ENCODE results near the gene SMIM13. TPM values are rescaled to one million over a fixed set of nuclear protein-coding genes. Genes with fewer than 3 reads are reported as not detected.

SMIM13 gene
- total RNA-seq (1 to 10 TPM; 3.0 to 4.6 TPM), total RNA-seq (9.1 to 47.5 (median 19.5) reads per million in 172 experiments)
- 3.8 TPM for polyA plus RNA-seq (2013, experiment 1 of 2)
- polyA plus RNA-seq (2013, experiment 2 of 2) = 4.8 TPM

GRCh38 chr6:11093626-11094410 lies at the start of gene SMIM13:
TSS of gene SMIM13 (plus strand) at chr6:11093834. CDS start at chr6:11094314, 480 bp downstream.
- Histone ChIP-seq H3K27ac (ENCODE audit: low read depth in 1 of 2, low read length in 2 of 2) (peak within 1 kb of the TSS; percentile 87 to 92), H3K4me3 (ENCODE audit: low read length) (peak within 1 kb of the TSS; percentile 83), H3K36me3 (ENCODE audit: insufficient read depth, low read length) (peaks cover 3% of the 10 kb centered on the region), H3K27me3 (ENCODE audit: control insufficient read depth in 1 of 2, insufficient read depth in 2 of 2, low read length in 2 of 2) (no peaks in the 10 kb centered on the region), H3K9me3 (ENCODE audit: control insufficient read depth in 1 of 2, insufficient read depth in 1 of 2, low read length in 2 of 2) (no peaks in the 10 kb centered on the region), H3K4me1 (ENCODE audit: insufficient read depth, low read length) (peaks cover 20% of the 10 kb centered on the region)
- no peaks in the 10 kb centered on the region for H3K27me3 Mint-ChIP-seq
- peaks cover 29% of the 10 kb centered on the region for H3K4me1 Mint-ChIP-seq (ENCODE audit: low read depth)
- TF ChIP-seq, protein P1, sequence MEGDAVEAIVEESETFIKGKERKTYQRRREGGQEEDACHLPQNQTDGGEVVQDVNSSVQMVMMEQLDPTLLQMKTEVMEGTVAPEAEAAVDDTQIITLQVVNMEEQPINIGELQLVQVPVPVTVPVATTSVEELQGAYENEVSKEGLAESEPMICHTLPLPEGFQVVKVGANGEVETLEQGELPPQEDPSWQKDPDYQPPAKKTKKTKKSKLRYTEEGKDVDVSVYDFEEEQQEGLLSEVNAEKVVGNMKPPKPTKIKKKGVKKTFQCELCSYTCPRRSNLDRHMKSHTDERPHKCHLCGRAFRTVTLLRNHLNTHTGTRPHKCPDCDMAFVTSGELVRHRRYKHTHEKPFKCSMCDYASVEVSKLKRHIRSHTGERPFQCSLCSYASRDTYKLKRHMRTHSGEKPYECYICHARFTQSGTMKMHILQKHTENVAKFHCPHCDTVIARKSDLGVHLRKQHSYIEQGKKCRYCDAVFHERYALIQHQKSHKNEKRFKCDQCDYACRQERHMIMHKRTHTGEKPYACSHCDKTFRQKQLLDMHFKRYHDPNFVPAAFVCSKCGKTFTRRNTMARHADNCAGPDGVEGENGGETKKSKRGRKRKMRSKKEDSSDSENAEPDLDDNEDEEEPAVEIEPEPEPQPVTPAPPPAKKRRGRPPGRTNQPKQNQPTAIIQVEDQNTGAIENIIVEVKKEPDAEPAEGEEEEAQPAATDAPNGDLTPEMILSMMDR (IDR thresholded peaks at IDR 0.05) = peak; percentile 74
- POLR2A ChIA-PET = interaction anchor here (0.5 to 1.9 kb wide), 9 partner anchors 12 to 445 kb away, joined by 3 to 7 read pairs (median 3); partner anchors contain the start of genes C6orf52, NEDD9, PAK1IP1 and TMEM14B
- DNase-seq (peak; percentile 88 to 97 (median 94)), ATAC-seq (ENCODE audit: poor library complexity) (peak; percentile 92)
- H3K4me3 Mint-ChIP-seq = peak within 1 kb of the TSS; percentile 97
- H3K27ac Mint-ChIP-seq = peak within 1 kb of the TSS; percentile 97
- H3K9me3 Mint-ChIP-seq = no peaks in the 10 kb centered on the region
- CTCF ChIA-PET = interaction anchor here (0.6 to 1.0 kb wide), 3 partner anchors 9 to 285 kb away, joined by 3 to 4 read pairs (median 3); no protein-coding TSS in a partner anchor
- peaks cover 20% of the 10 kb centered on the region for H3K36me3 Mint-ChIP-seq (ENCODE audit: low read depth)
- intact Hi-C loops (cut with DNase I, micrococcal nuclease) = loop anchor here (2.0 to 10.0 kb wide), 9 partner anchors 138 to 689 kb away; partner anchors contain the start of genes C6orf52 (in 2 of the 2), NEDD9 (in 2 of the 2), PAK1IP1 (in 2 of the 2) and TMEM14B (in 1 of the 2)

DNA sequence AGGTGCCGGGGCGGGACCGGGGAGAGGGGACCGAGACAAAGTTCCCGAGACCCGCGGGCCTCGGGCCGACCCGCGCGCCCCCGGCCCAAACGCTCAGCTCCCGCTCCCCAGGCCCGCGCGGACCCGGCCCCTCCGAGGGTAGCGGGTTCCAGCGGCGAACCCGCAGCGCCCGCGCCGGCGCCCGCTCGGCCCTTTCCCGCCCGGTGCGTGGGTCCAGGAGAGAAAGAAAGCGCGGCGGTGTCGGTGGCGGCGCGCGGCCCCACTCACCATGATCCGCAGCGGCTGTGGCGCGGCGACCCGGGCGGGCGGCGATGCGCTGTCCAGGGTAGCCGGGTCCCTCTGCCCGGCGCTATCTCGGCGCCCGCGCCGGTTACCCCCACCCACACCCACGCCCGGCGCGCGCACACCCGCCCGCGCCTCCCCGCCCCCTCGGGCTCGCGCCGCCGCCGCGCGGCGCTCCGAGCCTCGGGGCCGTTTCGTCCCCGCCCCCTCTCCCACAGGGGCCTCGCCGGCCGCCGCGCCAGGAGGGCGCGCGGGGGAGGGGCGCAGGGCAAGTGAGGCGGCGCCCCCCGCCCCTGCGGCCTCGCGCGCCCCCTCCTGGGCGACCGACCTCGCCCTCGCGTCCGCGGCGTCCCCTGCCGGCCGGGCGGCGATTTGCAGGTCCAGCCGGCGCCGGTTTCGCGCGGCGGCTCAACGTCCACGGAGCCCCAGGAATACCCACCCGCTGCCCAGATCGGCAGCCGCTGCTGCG lies 49.5 kb upstream of the SMIM13 start, which contains the start of gene ELOVL2:
ELOVL2 (minus strand) TSS at position 345 of the 751 bp plus-strand sequence; CDS start at position 270, 75 bp downstream.
- Mint-ChIP-seq H3K9me3 (no peaks in the 10 kb centered on the region), H3K4me3 (peak within 1 kb of the TSS; percentile 77), H3K4me1 (ENCODE audit: low read depth) (peaks cover 9% of the 10 kb centered on the region), H3K27ac (no peak within 1 kb of the TSS), H3K27me3 (peaks cover 83% of the 10 kb centered on the region), H3K36me3 (ENCODE audit: low read depth) (peaks cover 3% of the 10 kb centered on the region)
- peak; percentile 32 for ATAC-seq (ENCODE audit: poor library complexity)
- TF ChIP-seq, protein P1 (IDR thresholded peaks at IDR 0.05) = no peak
- Histone ChIP-seq H3K27ac (ENCODE audit: low read depth in 1 of 2, low read length in 2 of 2) (no peak within 1 kb of the TSS), H3K36me3 (ENCODE audit: insufficient read depth, low read length) (no peaks in the 10 kb centered on the region), H3K27me3 (ENCODE audit: control insufficient read depth in 1 of 2, insufficient read depth in 2 of 2, low read length in 2 of 2) (peaks cover 28 to 58% of the 10 kb centered on the region in 2 experiments), H3K4me1 (ENCODE audit: insufficient read depth, low read length) (peaks cover 9% of the 10 kb centered on the region), H3K4me3 (ENCODE audit: low read length) (no peak within 1 kb of the TSS), H3K9me3 (ENCODE audit: control insufficient read depth in 1 of 2, insufficient read depth in 1 of 2, low read length in 2 of 2) (peaks cover 0 to 11% of the 10 kb centered on the region in 2 experiments)
- intact Hi-C loops (cut with DNase I, micrococcal nuclease) = no loop called here
- POLR2A ChIA-PET = no interaction called here
- peak in 4 of 14 experiments; percentile 5 to 50 (median 26) for DNase-seq
- CTCF ChIA-PET = no interaction called here

DNA sequence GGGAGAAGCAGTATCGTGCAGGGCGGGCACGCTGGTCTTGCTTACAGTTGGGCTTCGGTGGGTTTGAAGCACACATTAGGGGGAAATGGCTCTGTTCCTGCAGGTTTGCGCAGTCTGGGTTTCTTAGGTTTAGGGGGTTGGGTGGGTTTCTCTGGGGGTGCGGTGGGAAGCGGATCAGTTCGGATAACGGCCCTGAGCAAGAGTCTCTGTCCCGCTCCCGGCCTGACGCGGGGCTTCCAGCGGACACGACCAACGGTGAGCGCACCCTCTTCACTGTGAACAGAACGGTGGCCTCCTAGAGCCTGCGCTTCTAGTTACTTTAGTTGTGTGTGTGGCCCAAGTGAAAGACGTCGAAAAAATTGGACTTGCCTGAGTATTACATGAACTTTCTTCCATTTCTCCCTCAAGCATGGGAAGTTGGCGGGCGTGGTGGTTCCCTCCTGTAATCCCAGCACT lies 48.9 kb upstream of the SMIM13 start:
- Histone ChIP-seq H3K9me3 (ENCODE audit: control insufficient read depth in 1 of 2, insufficient read depth in 1 of 2, low read length in 2 of 2) (peaks cover 0 to 11% of the 10 kb centered on the region in 2 experiments), H3K36me3 (ENCODE audit: insufficient read depth, low read length) (no peaks in the 10 kb centered on the region), H3K4me3 (ENCODE audit: low read length) (no peak overlapping the region), H3K27me3 (ENCODE audit: control insufficient read depth in 1 of 2, insufficient read depth in 2 of 2, low read length in 2 of 2) (peaks cover 28 to 61% of the 10 kb centered on the region in 2 experiments), H3K27ac (ENCODE audit: low read depth in 1 of 2, low read length in 2 of 2) (no peak overlapping the region), H3K4me1 (ENCODE audit: insufficient read depth, low read length) (peaks cover 9% of the 10 kb centered on the region)
- TF ChIP-seq, protein P1 (IDR thresholded peaks at IDR 0.05) = no peak
- POLR2A ChIA-PET = no interaction called here
- intact Hi-C loops (cut with DNase I, micrococcal nuclease) = no loop called here
- Mint-ChIP-seq H3K4me3 (peak overlapping the region; percentile 73), H3K27me3 (peaks cover 83% of the 10 kb centered on the region), H3K4me1 (ENCODE audit: low read depth) (peaks cover 9% of the 10 kb centered on the region), H3K27ac (no peak overlapping the region), H3K36me3 (ENCODE audit: low read depth) (peaks cover 3% of the 10 kb centered on the region), H3K9me3 (no peaks in the 10 kb centered on the region)
- DNase-seq (no peak), ATAC-seq (ENCODE audit: poor library complexity) (no peak)
- CTCF ChIA-PET = no interaction called here
